Peyer's patch (tissue), 4 donors: ENCODE results near the gene COX14.

Experiments
- CTCF ChIP-seq, 6 experiments: fragments of 450-650 bp in 4 of 6; fragments of 200-600 bp in 2 of 6; sonication (generic) in 1 of 6; IDR thresholded peaks; one replicate each; pipeline ENCODE4 v1.5.1; 2017 to 2019; ENCODE audit warnings: antibody characterized with exemption in 6 of 6, mild to moderate bottlenecking in 3 of 6, moderate library complexity in 1 of 6
- POLR2A ChIP-seq, 2 donors: fragments of 450-650 bp; IDR thresholded peaks; one replicate each; pipeline ENCODE4 v1.5.1; 2017; ENCODE audit warnings: antibody characterized with exemption in 2 of 2, mild to moderate bottlenecking in 2 of 2, moderate library complexity in 2 of 2

DNA sequence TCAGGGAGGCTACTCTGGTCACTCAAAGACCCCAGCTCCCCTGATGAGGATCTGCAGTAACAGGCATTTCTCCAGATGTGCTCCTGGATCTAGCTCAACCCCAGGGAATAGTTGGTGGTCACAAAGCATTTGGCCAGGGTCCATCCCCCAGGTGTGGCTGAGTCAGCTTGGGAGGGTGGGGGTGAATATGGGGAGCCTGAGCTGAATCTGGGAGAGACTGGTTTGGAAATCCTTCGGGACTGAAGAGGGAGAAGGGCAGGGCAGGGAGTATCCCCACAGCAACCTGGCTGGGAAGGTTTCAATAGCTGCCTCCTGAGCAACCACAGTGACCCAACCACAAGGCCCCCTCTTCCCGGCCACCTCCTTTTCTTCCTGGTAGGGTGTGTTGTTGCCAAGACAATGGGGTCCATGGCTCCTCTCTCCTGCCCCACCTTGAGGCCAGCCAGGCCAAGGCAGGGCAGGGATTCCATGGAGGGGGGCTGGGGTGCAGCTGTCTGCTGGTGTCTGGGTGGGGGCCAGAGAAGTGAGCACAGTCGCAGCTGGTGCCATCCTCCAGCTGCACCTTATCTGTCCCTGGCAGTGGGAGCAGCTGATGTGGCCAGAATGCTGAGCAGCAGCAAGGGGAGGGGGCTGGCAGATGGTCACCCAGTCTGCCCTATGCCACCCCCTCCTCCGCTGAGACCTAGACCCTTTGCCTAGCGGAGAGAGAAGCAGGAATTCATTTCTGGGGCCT is 49.1 kb upstream of the COX14 start:
- TF ChIP-seq POLR2A (IDR thresholded peaks at IDR 0.05) (no peak), CTCF (IDR thresholded peaks at IDR 0.05) (no peak)
